GM12892 (cell line): Measurements from ENCODE around the gene BARHL2.

Experiments
- DNase-seq: peaks from one replicate; pipeline ENCODE4 v3.0.0; 2011; ENCODE audit not compliant: insufficient read length
- FAIRE-seq: peaks from 2 replicates; lab custom pipeline; 2011; peaks lifted over from hg19 to GRCh38; lab: Jason Lieb, UNC
- POLR2A ChIP-seq: IDR thresholded peaks from 2 replicates; pipeline ENCODE4 v1.6.1; 2011; ENCODE audit warnings: low read depth, low read length, control low read depth
- POLR2AphosphoS5 ChIP-seq: IDR thresholded peaks from 2 replicates; pipeline ENCODE4 v1.6.1; 2011; ENCODE audit warnings: low read depth, low read length, control low read depth
- TAF1 ChIP-seq: IDR thresholded peaks from 2 replicates; pipeline ENCODE4 v1.6.1; 2011; ENCODE audit warnings: low read depth, mild to moderate bottlenecking, control low read depth, low read length, borderline replicate concordance

BARHL2 gene

DNA sequence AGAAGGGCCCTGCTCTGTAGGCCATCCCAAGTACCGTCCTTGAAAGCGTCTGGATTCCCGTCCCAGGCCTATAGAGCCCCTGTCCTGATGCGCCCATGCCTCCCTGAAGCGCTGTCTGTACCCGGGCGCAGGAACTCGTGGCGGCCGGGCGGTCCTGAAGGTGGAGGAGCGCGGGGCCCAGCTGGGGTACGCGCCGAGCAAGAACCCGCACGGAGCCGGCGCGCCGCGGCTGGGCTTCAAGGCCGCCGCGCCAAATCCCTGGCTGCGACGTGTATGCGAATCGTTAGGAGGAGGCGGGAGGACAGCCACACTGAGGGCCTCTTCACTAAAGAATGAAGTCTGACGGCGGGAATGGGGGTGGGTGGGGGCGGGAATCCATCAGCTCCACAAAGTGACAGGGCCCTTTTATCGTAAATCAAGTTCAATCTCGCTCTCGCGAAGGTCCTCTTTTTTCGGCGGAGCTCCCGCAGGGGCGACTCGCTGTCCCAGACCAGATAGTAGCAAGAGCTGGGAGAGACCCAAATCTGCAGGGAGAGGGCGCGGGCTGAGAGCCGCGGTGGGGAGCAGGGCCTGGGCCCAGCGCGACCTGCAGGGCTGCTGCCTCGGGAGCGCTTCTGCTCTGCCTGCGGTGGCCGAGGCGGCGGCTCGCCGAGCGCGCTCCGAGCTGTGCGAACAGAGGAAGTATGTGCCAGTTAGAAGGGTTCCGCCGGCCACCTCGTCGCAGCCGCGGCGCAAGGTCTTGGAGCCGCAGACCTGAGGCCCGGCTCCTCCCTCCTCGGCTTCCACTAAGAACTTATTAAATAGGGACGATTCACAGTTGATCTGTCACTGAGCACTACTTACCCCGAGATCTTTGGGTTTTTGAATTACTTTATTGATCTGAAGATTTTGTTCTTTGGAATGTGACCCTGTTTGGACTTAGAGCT, 10.4 kb downstream of the BARHL2 start:
- DNase-seq (no peak), FAIRE-seq (no peak)
- TF ChIP-seq POLR2A: no peak
- TF ChIP-seq TAF1: no peak
- no peak for TF ChIP-seq POLR2AphosphoS5

DNA sequence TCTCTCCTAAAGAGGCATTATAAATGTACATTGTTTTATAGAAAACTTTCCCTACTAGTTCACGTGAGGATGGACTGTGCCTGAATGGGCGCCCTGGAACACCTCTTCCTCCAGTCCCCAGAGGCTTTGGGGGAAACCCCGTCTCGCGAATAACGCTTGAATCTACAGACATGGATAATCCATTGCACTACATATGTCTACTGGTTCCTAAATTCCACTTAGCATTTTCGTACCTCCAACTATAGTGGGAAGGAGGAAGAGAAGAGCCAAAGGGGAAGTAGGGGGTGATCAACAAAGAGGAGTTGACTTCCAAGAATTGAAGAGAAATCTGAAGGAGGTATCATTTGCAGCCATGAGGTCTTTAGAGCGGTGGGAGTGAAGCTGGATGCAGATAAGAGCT, 11.1 kb downstream of the BARHL2 start:
- FAIRE-seq (no peak), DNase-seq (no peak)
- no peak for TF ChIP-seq TAF1
- TF ChIP-seq POLR2AphosphoS5: no peak
- no peak for TF ChIP-seq POLR2A

DNA sequence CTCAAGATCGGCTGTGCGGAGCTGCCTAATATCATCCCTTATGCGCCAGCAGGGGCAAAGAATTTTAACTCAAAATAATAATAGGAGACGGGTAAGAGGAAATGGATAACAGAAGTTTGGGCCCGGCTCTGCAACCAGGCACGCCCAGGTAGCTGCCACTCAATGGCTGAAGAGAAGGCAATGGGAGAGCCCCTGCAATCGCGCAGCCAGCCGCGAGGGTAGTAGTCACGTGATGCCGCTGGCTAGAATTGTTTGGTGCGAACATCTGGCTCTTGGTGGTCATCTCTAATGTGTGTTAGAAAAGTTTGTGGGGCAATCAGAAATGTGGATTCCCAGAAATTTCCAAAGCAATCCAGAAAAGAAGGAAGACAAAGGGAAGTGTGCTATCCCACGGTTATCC, 12.3 kb downstream of the BARHL2 start:
- no peak for DNase-seq
- no peak for FAIRE-seq
- no peak for TF ChIP-seq POLR2AphosphoS5
- no peak for TF ChIP-seq TAF1
- no peak for TF ChIP-seq POLR2A

DNA sequence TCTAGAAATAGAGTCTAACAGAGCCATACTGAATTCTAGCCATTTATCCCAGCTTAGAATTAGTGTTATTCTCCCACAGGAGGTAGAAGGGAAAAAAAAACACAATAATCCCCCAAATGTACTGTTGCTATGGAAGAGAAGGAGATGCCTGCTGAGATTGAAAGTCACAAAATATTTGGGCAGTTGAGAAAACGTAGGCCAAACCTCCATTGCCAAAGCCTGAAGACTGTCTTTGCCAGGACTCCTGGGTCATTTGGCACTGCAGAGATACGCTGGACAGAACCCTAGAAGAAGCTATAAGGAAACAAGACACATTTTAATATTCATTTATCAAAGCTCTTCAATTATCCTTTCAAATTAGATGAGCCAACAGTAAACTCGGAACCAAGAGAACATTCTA, 22.3 kb downstream of the BARHL2 start:
- FAIRE-seq (no peak), DNase-seq (no peak)
- TF ChIP-seq POLR2AphosphoS5 (no peak), TAF1 (no peak), POLR2A (no peak)

DNA sequence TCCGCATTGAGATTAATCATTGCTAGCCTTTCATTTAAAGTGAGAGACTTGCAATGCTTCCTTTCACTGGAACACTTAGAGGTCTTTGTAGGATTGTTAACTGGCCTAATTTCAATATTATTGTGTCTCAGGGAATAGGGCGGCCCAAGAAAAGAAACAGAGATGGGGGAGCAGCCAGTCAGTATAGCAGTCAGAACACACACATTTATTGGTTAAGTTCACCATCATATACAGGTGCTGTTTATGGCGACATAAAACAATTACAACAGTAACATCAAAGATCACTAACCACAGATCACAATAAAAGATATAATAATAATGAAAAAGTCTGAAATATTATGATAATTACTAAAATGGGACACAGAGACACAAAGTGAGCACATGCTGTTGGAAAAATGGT, 29.4 kb downstream of the BARHL2 start:
- FAIRE-seq (no peak), DNase-seq (no peak)
- TF ChIP-seq TAF1 (no peak), POLR2A (no peak), POLR2AphosphoS5 (no peak)

DNA sequence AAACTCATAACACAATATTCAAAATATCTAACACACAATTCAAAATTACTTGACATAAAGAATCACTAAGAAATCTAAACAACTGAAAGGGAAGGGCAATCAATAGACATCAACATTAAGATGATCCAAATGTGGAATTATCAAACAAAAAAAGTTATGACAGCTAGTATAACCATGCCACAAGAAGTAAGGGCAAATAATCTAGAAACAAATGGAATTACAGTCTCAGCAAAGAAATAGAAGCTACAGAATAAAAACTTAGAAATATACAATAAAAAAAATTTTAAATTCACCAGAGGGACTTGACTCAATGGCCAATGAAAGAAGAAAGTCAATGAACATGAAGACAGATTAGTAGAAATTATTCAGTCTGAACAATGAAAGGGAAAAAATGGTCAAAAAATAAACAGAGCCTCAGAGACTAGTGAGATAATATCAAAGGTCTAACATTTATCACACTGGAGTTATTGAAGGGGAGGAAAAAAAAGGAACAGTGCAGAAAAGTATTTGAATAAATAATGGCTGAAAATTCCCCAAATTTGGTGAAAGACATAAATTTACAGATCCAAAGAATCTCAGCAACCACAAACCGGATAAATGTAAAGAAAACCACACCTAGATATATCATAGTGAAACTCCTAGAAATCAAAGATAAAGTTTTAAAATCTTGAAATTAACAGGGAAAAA, 41.8 kb downstream of the BARHL2 start:
- DNase-seq (no peak), FAIRE-seq (no peak)
- TF ChIP-seq POLR2A: no peak

DNA sequence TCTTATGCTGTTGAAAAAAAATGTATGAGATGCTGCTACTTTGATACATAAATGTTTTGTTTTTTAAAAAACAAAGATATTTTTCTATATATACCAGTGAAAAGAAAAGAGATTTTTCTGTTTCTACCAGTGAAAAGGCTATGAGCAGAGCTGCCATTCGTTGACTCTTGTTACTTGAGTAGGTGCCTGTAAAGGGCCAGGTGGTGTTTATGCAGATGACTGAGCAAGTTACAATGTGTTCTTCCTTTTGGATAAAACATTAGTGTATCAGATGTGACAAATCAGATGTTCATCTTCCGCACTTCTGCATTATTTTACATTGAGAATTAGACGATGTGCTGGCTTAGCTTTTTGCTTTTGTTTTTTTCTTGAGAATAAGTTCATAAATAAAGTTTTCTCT, 45.4 kb downstream of the BARHL2 start:
- no peak for FAIRE-seq
- DNase-seq: no peak
- no peak for TF ChIP-seq POLR2AphosphoS5
- no peak for TF ChIP-seq TAF1
- no peak for TF ChIP-seq POLR2A

DNA sequence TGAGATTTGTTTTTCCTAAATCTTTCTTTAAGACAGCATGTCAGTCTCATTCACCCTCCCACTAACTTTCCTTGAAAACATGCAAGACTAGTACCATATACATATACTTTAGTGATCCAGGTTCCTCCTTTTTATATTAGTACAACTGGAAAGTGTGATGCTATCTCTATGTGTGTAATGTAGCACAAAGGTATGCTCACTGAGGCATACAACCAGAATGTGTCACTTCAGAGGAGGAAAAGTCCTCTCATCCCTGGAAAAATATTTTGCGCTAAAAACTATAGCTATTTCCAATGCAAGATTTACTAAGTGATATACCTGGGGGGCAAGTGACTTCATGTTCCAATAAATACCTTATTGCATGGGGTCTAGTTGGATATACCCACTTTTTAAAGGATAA, 45.9 kb downstream of the BARHL2 start:
- DNase-seq (no peak), FAIRE-seq (no peak)
- TF ChIP-seq POLR2AphosphoS5 (no peak), POLR2A (no peak), TAF1 (no peak)
